Adipocyte (in vitro differentiated cells): ENCODE data around the gene PIWIL4.

Experiments
- DNase-seq: peaks from one replicate; pipeline ENCODE4 v3.0.0-alpha.2; 2015; ENCODE audit warnings: low read depth
- H3K27me3 ChIP-seq: replicated peaks from 2 replicates; pipeline ENCODE4 v1.7.0; 2013; ENCODE audit warnings: mild to moderate bottlenecking, low read length, moderate library complexity; ENCODE audit not compliant: control insufficient read depth, insufficient read depth
- H3K36me3 ChIP-seq: 2 replicates; pipeline ENCODE4 v1.7.0; 2013; ENCODE audit warnings: low read length, mild to moderate bottlenecking, moderate library complexity; ENCODE audit not compliant: control insufficient read depth, insufficient read depth, severe bottlenecking
- H3K4me1 ChIP-seq: 2 replicates; pipeline ENCODE4 v1.7.0; 2013; ENCODE audit warnings: mild to moderate bottlenecking, low read length, moderate library complexity; ENCODE audit not compliant: control insufficient read depth, insufficient read depth
- H3K4me3 ChIP-seq: 2 replicates; pipeline ENCODE4 v1.7.0; 2013; ENCODE audit warnings: mild to moderate bottlenecking, low read length, moderate library complexity
- H3K9ac ChIP-seq: 2 replicates; pipeline ENCODE4 v1.7.0; 2013; ENCODE audit warnings: mild to moderate bottlenecking, low read length, moderate library complexity
- H3K9me3 ChIP-seq: 2 replicates; pipeline ENCODE4 v1.7.0; 2013; ENCODE audit warnings: mild to moderate bottlenecking, low read length, moderate library complexity; ENCODE audit not compliant: control insufficient read depth

The PIWIL4 gene

GRCh38 chr11:94567181-94567670, at the start of gene PIWIL4:
PIWIL4 (plus strand) TSS chr11:94567368; CDS start chr11:94567519, 151 bp downstream.
- no peaks in the 10 kb centered on the region for H3K36me3 ChIP-seq
- H3K27me3 ChIP-seq, result no peaks in the 10 kb centered on the region
- no peak within 1 kb of the TSS for H3K4me3 ChIP-seq
- H3K4me1 ChIP-seq, result peaks cover 12% of the 10 kb centered on the region
- no peak within 1 kb of the TSS for H3K9ac ChIP-seq
- DNase-seq, result no peak
- H3K9me3 ChIP-seq, result no peaks in the 10 kb centered on the region

GRCh38 chr11:94518300-94518699, 48.9 kb upstream of the PIWIL4 start:
- Histone ChIP-seq H3K4me3 (no peak overlapping the region), H3K27me3 (no peaks in the 10 kb centered on the region), H3K9ac (no peak overlapping the region), H3K4me1 (no peaks in the 10 kb centered on the region), H3K9me3 (no peaks in the 10 kb centered on the region), H3K36me3 (no peaks in the 10 kb centered on the region)
- no peak for DNase-seq

GRCh38 chr11:94519478-94520084, 47.6 kb upstream of the PIWIL4 start:
- H3K36me3 ChIP-seq, result no peaks in the 10 kb centered on the region
- H3K4me3 ChIP-seq, result no peak overlapping the region
- no peak overlapping the region for H3K9ac ChIP-seq
- no peaks in the 10 kb centered on the region for H3K27me3 ChIP-seq
- DNase-seq, result peak; percentile 83
- H3K4me1 ChIP-seq, result no peaks in the 10 kb centered on the region
- no peaks in the 10 kb centered on the region for H3K9me3 ChIP-seq

- Histone ChIP-seq H3K4me1 (peaks cover 7% of the 10 kb centered on the region), H3K36me3 (no peaks in the 10 kb centered on the region), H3K4me3 (no peak overlapping the region), H3K9ac (no peak overlapping the region), H3K9me3 (no peaks in the 10 kb centered on the region), H3K27me3 (no peaks in the 10 kb centered on the region)
- peak; percentile 38 for DNase-seq
Measured at GRCh38 chr11:94521684-94522083, 45.5 kb upstream of the PIWIL4 start.

- Histone ChIP-seq H3K4me1 (peaks cover 7% of the 10 kb centered on the region), H3K9me3 (no peaks in the 10 kb centered on the region), H3K9ac (no peak overlapping the region), H3K4me3 (no peak overlapping the region), H3K27me3 (no peaks in the 10 kb centered on the region), H3K36me3 (no peaks in the 10 kb centered on the region)
- no peak for DNase-seq
Measured at GRCh38 chr11:94524341-94524740, 42.8 kb upstream of the PIWIL4 start.

- no peaks in the 10 kb centered on the region for H3K36me3 ChIP-seq
- H3K9me3 ChIP-seq, result no peaks in the 10 kb centered on the region
- H3K4me1 ChIP-seq, result peaks cover 7% of the 10 kb centered on the region
- DNase-seq, result peak; percentile 79
- H3K4me3 ChIP-seq, result no peak overlapping the region
- no peaks in the 10 kb centered on the region for H3K27me3 ChIP-seq
- H3K9ac ChIP-seq, result no peak overlapping the region
Measured at GRCh38 chr11:94525546-94526324, 41.4 kb upstream of the PIWIL4 start.

GRCh38 chr11:94526645-94527438, 40.3 kb upstream of the PIWIL4 start:
- no peaks in the 10 kb centered on the region for H3K9me3 ChIP-seq
- no peaks in the 10 kb centered on the region for H3K36me3 ChIP-seq
- no peak for DNase-seq
- H3K27me3 ChIP-seq, result no peaks in the 10 kb centered on the region
- no peak overlapping the region for H3K4me3 ChIP-seq
- peaks cover 7% of the 10 kb centered on the region for H3K4me1 ChIP-seq
- no peak overlapping the region for H3K9ac ChIP-seq

- no peak overlapping the region for H3K9ac ChIP-seq
- H3K36me3 ChIP-seq, result no peaks in the 10 kb centered on the region
- no peaks in the 10 kb centered on the region for H3K27me3 ChIP-seq
Measured at GRCh38 chr11:94528551-94528950, 38.6 kb upstream of the PIWIL4 start.

GRCh38 chr11:94532211-94532610, 35.0 kb upstream of the PIWIL4 start:
- H3K9me3 ChIP-seq, result no peaks in the 10 kb centered on the region
- peaks cover 30% of the 10 kb centered on the region for H3K4me1 ChIP-seq
- H3K9ac ChIP-seq, result no peak overlapping the region
- no peak overlapping the region for H3K4me3 ChIP-seq
- no peaks in the 10 kb centered on the region for H3K27me3 ChIP-seq
- H3K36me3 ChIP-seq, result no peaks in the 10 kb centered on the region
- DNase-seq, result no peak

More at GRCh38 chr11:94528551-94528950, 38.6 kb upstream of the PIWIL4 start:
- DNase-seq, result no peak
- H3K4me3 ChIP-seq, result no peak overlapping the region
- peaks cover 14% of the 10 kb centered on the region for H3K4me1 ChIP-seq
- H3K9me3 ChIP-seq, result no peaks in the 10 kb centered on the region

- no peak overlapping the region for H3K9ac ChIP-seq
- H3K36me3 ChIP-seq, result no peaks in the 10 kb centered on the region
- no peaks in the 10 kb centered on the region for H3K9me3 ChIP-seq
- H3K4me3 ChIP-seq, result peak overlapping the region; percentile 58
- no peaks in the 10 kb centered on the region for H3K27me3 ChIP-seq
- no peak for DNase-seq
- H3K4me1 ChIP-seq, result peaks cover 36% of the 10 kb centered on the region
Measured at GRCh38 chr11:94533206-94533605, 34.0 kb upstream of the PIWIL4 start.
